Panc1 (cell line): ENCODE data around the gene KHNYN. TPM values are rescaled to one million over a fixed set of nuclear protein-coding genes. Genes with fewer than 3 reads are reported as not detected.

Source experiments
- ATAC-seq: fragments of 200-7000 bp; cut with Tn5 transposase; 2 replicates; pipeline ENCODE4 v1.9.1; 2020; ENCODE audit warnings: mild to moderate bottlenecking, moderate library complexity
- BruUV-seq: library from RNA; stranded (reverse); fragments of 400-500 nt; replicated peaks from 2 replicates; lab custom pipeline; 2021; lab: Mats Ljungman, UMichigan
- CTCF ChIA-PET: fragments of 300-600 bp; sonication (Branson Sonifier 250); formaldehyde crosslinking; loops from one replicate; lab custom pipeline; 2022; ENCODE audit warnings: antibody characterized with exemption; lab: Charles Lee
- POLR2A ChIA-PET: fragments of 300-600 bp; sonication (Branson Sonifier 250); formaldehyde crosslinking; loops from one replicate; lab custom pipeline; 2022; ENCODE audit warnings: antibody characterized with exemption; lab: Charles Lee
- DNase-seq: peaks from one replicate; pipeline ENCODE4 v3.0.0-alpha.2; 2010; ENCODE audit warnings: low read depth, low spot score
- H3K27ac ChIP-seq: 2 replicates; pipeline ENCODE4 v1.5.1; 2011; ENCODE audit warnings: mild to moderate bottlenecking, low read length, inconsistent platforms
- H3K27me3 ChIP-seq: fragments of 200-500 bp; sonication (Bioruptor generic); 2 replicates; pipeline ENCODE4 v1.6.0; 2014; ENCODE audit warnings: low read length, inconsistent platforms; ENCODE audit not compliant: control insufficient read depth, insufficient read depth
- H3K36me3 ChIP-seq: fragments of 200-500 bp; sonication (Bioruptor generic); 2 replicates; pipeline ENCODE4 v1.5.1; 2014; ENCODE audit warnings: inconsistent platforms, mild to moderate bottlenecking, low read length, moderate library complexity; ENCODE audit not compliant: control insufficient read depth, insufficient read depth
- H3K4me1 ChIP-seq: 2 replicates; pipeline ENCODE4 v1.5.1; 2011; ENCODE audit warnings: inconsistent platforms, mild to moderate bottlenecking, low read length, moderate library complexity; ENCODE audit not compliant: control insufficient read depth, insufficient read depth
- H3K4me3 ChIP-seq, 2 experiments: 2 replicates each; pipeline ENCODE4 v1.5.1; 2011 to 2012; ENCODE audit warnings: low read depth in 2 of 2, low read length in 2 of 2, mild to moderate bottlenecking in 2 of 2, inconsistent platforms in 1 of 2, moderate library complexity in 1 of 2
- H3K9me3 ChIP-seq: fragments of 200-500 bp; sonication (Bioruptor generic); 2 replicates; pipeline ENCODE4 v1.5.1; 2014; ENCODE audit warnings: low read depth, mild to moderate bottlenecking, inconsistent platforms, low read length, moderate library complexity; ENCODE audit not compliant: control insufficient read depth, insufficient read depth
- CTCF ChIP-seq: fragments of 450-650 bp; IDR thresholded peaks from 2 replicates; pipeline ENCODE4 v1.5.1; 2017; ENCODE audit warnings: mild to moderate bottlenecking
- POLR2AphosphoS5 ChIP-seq: IDR thresholded peaks from 2 replicates; pipeline ENCODE4 v1.6.1; 2012; ENCODE audit warnings: mild to moderate bottlenecking, low read depth, low read length, moderate library complexity
- SIN3A ChIP-seq: IDR thresholded peaks from 2 replicates; pipeline ENCODE4 v1.6.1; 2012; ENCODE audit warnings: low read depth, mild to moderate bottlenecking, low read length, moderate library complexity, borderline replicate concordance; ENCODE audit not compliant: insufficient read depth
- TCF7L2 ChIP-seq: IDR thresholded peaks from 2 replicates; pipeline ENCODE4 v1.6.1; 2011; ENCODE audit warnings: mild to moderate bottlenecking, low read depth, low read length, inconsistent platforms
- in situ Hi-C: cut with HindIII; loops from 2 replicates; pipeline ENCODE4 v1.10.0; 2016; ENCODE audit warnings: low sequenced_read_pairs, low pct_unique_long_range_greater_than_20kb
- intact Hi-C: fragments of 100-400 bp; cut with micrococcal nuclease; formaldehyde crosslinking; loops from one replicate; pipeline ENCODE4 v1.10.0; 2022; ENCODE audit not compliant: unreplicated experiment
- total RNA-seq: library from RNA; stranded (reverse); gene quantifications from one replicate; pipeline ENCODE4 v1.2.1, GENCODE V29; 2021; ENCODE audit not compliant: unreplicated experiment
- TF ChIP-seq, protein P1 (sequence below), 2 experiments: IDR thresholded peaks; 2 replicates each; pipeline ENCODE4 v1.6.1; 2011 to 2012; ENCODE audit warnings: low read depth in 2 of 2, control low read depth in 1 of 2, low read length in 1 of 2, mild to moderate bottlenecking in 1 of 2, moderate library complexity in 1 of 2; ENCODE audit not compliant: insufficient read depth in 1 of 2

KHNYN gene
- total RNA-seq, 1 experiment from 2014 or later, result 37.6 TPM

GRCh38 chr14:24439830-24440605, 10.3 kb downstream of the KHNYN start:
- intact Hi-C loops, result no loop called here
- CTCF ChIA-PET, result no interaction called here

DNA sequence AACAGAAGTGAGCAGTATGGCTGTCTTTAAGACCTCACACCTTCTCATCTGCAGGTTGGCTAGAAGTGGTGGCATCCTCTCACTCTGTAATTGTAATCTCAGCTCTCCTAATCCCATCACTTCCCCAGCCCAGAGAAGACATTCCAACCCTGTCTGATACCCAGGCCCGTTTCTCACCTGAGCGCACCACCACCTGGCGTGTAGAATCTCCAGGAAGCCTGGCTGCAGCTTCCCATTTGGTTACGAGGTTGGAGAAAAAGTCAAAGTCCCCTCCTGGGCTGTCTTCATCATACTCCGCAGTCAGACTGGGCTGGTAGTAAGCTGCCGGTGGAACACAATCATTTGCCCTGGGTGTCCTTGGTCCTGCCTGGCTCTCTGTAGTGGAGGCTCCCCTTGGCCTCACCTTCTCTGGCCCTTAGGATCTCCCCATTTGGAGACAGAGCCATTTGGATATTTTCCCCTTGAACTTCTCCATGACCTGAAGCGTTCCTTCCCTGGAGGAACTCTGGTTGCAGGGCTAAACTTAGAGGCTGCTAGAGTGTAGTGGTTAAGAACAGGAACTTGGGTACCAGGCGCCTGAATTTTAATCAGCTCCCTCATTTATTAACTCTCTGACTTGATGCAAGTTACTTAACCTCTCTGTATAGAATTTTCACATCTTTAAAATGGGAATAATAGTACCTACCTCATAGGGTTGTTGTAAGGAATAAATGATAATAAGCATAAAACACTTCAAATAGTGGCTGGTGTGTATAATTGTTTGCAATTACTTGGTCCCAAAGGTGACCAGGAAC, 11.0 kb downstream of the KHNYN start:
- intact Hi-C loops (no loop called here), in situ Hi-C loops (no loop called here)
- peak overlapping the region in 1 of 2 experiments; percentile 93; a peak in 2 of 4 replicates for H3K4me3 ChIP-seq
- DNase-seq (no peak), ATAC-seq (no peak)
- ChIA-PET CTCF (interaction anchor here (1.3 kb wide), 1 partner anchor 107 kb away, joined by 3 read pairs; no protein-coding TSS in a partner anchor), POLR2A (interaction anchor here (0.6 kb wide), 1 partner anchor 45 kb away, joined by 3 read pairs; no protein-coding TSS in a partner anchor)
- H3K27me3 ChIP-seq, result no peaks in the 10 kb centered on the region
- no peaks in the 10 kb centered on the region for H3K9me3 ChIP-seq
- H3K4me1 ChIP-seq, result peaks cover 16% of the 10 kb centered on the region
- no TSS peak for BruUV-seq
- peaks cover 7% of the 10 kb centered on the region; the same call in 1 of the 2 replicates for H3K36me3 ChIP-seq
- peak overlapping the region; percentile 96; the same call in 1 of the 2 replicates for H3K27ac ChIP-seq
- TF ChIP-seq SIN3A (no peak), TCF7L2 (no peak), POLR2AphosphoS5 (no peak), CTCF (no peak)
- TF ChIP-seq, protein P1, sequence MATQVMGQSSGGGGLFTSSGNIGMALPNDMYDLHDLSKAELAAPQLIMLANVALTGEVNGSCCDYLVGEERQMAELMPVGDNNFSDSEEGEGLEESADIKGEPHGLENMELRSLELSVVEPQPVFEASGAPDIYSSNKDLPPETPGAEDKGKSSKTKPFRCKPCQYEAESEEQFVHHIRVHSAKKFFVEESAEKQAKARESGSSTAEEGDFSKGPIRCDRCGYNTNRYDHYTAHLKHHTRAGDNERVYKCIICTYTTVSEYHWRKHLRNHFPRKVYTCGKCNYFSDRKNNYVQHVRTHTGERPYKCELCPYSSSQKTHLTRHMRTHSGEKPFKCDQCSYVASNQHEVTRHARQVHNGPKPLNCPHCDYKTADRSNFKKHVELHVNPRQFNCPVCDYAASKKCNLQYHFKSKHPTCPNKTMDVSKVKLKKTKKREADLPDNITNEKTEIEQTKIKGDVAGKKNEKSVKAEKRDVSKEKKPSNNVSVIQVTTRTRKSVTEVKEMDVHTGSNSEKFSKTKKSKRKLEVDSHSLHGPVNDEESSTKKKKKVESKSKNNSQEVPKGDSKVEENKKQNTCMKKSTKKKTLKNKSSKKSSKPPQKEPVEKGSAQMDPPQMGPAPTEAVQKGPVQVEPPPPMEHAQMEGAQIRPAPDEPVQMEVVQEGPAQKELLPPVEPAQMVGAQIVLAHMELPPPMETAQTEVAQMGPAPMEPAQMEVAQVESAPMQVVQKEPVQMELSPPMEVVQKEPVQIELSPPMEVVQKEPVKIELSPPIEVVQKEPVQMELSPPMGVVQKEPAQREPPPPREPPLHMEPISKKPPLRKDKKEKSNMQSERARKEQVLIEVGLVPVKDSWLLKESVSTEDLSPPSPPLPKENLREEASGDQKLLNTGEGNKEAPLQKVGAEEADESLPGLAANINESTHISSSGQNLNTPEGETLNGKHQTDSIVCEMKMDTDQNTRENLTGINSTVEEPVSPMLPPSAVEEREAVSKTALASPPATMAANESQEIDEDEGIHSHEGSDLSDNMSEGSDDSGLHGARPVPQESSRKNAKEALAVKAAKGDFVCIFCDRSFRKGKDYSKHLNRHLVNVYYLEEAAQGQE (IDR thresholded peaks at IDR 0.05; ENCODE audit: insufficient read depth in 1 of 2, low read depth in 2 of 2, low read length in 1 of 2), result no peak

More at GRCh38 chr14:24439830-24440605, 10.3 kb downstream of the KHNYN start:
- POLR2A ChIA-PET, result no interaction called here
- peaks cover 16% of the 10 kb centered on the region for H3K4me1 ChIP-seq
- no TSS peak for BruUV-seq
- no peak for TF ChIP-seq CTCF
- TF ChIP-seq POLR2AphosphoS5, result no peak; the same call in none of the 2 replicates
- no peak for TF ChIP-seq TCF7L2
- no peak for TF ChIP-seq SIN3A
- H3K27ac ChIP-seq, result no peak overlapping the region
- H3K9me3 ChIP-seq, result no peaks in the 10 kb centered on the region
- H3K27me3 ChIP-seq, result no peaks in the 10 kb centered on the region
- peaks cover 7% of the 10 kb centered on the region; the same call in 1 of the 2 replicates for H3K36me3 ChIP-seq
- DNase-seq (no peak), ATAC-seq (no peak)
- no peak overlapping the region for H3K4me3 ChIP-seq
- in situ Hi-C loops, result loop anchor here (10.0 kb wide), 1 partner anchor 105 kb away; the partner anchor contains the start of genes ADCY4 and RIPK3
